Fibroblast of villous mesenchyme (primary cell): ENCODE data around the gene NHSL1. TPM values are rescaled to one million over a fixed set of nuclear protein-coding genes. Genes with fewer than 3 reads are reported as not detected.

ENCODE experiments used
- DNase-seq: peaks from one replicate; pipeline ENCODE4 v3.0.0-alpha.2; 2010; ENCODE audit warnings: low read depth
- H3K4me3 ChIP-seq: 2 replicates; pipeline ENCODE4 v1.5.1; 2011; ENCODE audit warnings: low read depth, mild to moderate bottlenecking, low read length
- total RNA-seq: library from RNA; depleted of rRNA; stranded (reverse); fragments of >200 nt; gene quantifications from 2 replicates; pipeline ENCODE4 v1.2.3, GENCODE V29; 2012
- TF ChIP-seq, protein P1 (sequence below): IDR thresholded peaks from 2 replicates; pipeline ENCODE4 v1.5.1; 2012; ENCODE audit warnings: low read depth, mild to moderate bottlenecking, low read length; ENCODE audit not compliant: insufficient read depth

The NHSL1 gene
- total RNA-seq, 1 donor = 4.7 TPM

DNA sequence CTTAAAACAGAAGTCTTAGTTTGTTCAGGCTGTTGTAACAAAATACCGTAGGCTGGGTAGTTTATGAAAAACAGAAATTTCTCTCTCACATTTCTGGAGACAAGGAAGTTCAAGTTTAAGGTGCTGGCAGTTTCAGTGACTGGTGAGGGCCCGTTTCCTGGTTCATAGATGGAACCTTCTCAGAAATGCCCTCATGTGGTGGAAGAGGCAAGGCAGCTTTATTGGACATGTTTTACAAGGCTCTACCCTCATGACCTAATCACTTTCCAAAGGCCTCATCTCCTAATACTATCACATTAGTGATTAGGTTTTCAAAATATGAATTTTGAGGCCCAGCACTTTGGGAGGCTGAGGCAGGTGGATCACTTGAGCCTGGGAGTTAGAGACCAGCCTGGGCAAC lies 92.9 kb downstream of the NHSL1 start:
- no peak overlapping the region for H3K4me3 ChIP-seq
- DNase-seq = no peak
- TF ChIP-seq, protein P1, sequence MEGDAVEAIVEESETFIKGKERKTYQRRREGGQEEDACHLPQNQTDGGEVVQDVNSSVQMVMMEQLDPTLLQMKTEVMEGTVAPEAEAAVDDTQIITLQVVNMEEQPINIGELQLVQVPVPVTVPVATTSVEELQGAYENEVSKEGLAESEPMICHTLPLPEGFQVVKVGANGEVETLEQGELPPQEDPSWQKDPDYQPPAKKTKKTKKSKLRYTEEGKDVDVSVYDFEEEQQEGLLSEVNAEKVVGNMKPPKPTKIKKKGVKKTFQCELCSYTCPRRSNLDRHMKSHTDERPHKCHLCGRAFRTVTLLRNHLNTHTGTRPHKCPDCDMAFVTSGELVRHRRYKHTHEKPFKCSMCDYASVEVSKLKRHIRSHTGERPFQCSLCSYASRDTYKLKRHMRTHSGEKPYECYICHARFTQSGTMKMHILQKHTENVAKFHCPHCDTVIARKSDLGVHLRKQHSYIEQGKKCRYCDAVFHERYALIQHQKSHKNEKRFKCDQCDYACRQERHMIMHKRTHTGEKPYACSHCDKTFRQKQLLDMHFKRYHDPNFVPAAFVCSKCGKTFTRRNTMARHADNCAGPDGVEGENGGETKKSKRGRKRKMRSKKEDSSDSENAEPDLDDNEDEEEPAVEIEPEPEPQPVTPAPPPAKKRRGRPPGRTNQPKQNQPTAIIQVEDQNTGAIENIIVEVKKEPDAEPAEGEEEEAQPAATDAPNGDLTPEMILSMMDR = no peak

DNA sequence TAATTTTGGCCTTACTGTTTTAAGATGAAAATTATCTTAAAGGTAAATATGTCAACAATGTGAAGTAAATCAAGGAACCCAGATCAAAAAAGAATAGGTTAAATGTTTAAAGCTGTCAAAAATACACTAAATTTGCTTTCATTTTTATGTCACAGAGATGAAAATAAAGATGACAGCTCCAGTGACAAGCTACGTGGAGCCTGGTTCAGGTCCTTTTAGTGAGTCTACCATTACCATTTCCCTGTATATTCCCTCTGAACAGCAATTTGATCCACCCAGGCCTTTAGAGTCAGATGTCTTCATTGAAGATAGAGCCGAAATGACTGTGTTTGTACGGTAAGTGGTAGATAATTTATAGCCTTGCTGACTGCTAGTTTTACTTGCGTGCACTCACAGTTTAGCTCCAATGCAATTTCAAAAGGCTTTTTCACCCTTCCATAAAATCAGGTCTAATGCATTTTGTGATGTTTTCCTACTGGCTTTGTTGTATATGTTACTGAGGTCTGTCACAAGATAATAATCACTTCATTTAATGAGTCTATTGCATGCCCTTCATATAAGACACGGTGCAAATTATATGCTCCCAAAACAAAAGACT lies 93.4 kb downstream of the NHSL1 start:
- TF ChIP-seq, protein P1 = no peak
- no peak for DNase-seq
- no peak overlapping the region for H3K4me3 ChIP-seq

DNA sequence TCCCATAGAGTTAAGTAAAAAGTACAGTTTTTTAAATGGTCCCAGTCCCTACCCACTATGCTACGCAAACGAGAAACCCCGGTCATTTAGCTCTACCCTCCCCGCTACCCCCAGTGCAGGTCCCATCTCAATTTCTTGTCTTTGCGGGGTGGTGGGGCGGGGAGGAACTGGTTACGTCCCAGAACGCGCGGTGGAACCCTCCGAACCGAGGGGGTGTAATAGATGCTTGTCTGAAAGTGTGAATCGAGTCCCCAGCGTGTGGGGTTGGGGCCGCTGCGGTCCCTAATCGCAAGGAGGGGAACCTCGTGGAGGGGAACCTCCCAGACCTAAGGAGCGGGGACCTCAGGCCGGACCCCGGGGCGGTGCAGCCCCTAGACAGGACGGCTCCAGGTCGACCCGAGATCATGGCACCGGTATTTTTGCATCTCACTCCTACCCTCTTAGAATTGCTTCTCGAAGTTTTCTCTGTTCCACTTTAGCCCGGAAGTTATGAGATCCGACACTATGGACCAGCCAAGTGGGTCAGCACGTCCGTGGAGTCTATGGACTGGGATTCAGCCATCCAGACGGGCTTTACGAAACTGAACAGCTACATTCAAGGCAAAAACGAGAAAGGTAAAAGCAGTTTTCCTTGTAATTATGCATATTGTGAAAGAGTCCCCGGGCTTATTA lies 94.5 kb downstream of the NHSL1 start:
- DNase-seq = peak; percentile 16
- TF ChIP-seq, protein P1 = no peak
- H3K4me3 ChIP-seq = peak overlapping the region; percentile 88

DNA sequence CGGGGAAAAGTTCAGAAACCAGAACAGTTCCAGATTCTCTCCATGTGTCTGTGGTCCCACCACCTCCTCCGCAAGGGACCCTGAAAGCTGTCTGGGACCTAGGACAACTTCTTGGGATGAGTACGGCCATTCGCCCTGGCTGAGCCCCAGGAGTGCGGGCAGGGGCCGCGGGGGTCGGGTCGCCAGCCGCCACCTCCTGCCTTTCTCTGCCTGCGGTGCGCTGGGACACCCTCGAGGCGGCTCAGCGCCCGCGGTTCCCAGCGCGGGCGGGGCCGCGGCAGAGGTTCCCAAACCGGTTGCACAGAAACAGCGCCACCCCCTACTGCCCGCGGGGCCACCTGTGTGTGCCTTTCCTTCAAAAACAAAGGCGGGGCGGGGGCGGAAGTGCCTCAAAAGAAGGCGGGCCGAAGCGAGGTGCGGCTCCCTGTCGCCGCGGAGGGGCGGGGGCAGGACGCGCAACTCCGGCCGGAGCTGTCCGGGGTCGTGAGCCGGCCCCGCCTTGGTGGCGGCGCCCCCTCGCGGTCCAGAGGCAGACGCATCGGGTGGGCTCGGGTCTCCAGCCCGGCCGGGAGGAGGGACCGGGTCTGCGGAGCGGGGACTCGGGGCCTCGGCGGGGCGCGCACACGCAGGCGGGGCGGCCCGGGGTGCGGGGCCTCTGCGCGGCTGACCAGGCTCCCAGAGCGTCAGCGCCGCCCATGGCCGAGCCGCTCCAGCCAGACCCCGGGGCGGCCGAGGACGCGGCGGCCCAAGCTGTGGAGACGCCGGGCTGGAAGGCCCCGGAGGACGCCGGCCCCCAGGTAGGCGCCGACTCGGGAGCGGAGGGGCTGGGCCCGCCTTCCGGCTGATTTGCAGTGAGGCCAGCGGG lies 95.3 kb downstream of the NHSL1 start, which contains the start of gene HEBP2:
HEBP2 (plus strand) TSS at position 423 of the 865 bp plus-strand sequence; CDS start at position 696, 273 bp downstream.
- TF ChIP-seq, protein P1 = peak; percentile 45
- peak; percentile 78 for DNase-seq
- H3K4me3 ChIP-seq = peak within 1 kb of the TSS; percentile 88

DNA sequence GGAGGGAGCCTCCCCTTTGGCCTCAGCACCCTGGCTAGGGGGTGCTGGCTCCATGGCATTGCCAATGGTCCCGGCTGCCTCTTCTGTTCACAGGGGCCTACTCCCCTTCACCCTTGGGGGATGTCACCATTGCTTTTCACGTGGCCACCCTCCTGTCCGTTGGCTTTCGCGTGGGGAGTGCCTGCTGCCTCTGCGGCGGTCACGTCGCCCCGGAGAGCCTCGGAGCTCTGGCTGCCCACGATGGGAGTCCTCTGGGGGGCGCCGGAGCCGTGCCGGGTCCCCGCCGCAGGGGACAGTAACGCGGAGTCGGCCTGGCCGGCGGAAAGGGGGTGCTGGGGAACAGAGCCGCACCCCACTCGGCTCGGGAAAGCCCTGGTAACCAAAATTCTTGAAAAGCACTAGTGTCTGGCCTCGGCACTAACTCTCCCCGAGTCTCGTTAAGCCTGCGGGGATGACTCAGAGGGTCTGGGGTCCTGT lies 95.9 kb downstream of the NHSL1 start:
- TF ChIP-seq, protein P1 = peak; percentile 30
- DNase-seq = peak; percentile 32
- peak overlapping the region; percentile 88 for H3K4me3 ChIP-seq

DNA sequence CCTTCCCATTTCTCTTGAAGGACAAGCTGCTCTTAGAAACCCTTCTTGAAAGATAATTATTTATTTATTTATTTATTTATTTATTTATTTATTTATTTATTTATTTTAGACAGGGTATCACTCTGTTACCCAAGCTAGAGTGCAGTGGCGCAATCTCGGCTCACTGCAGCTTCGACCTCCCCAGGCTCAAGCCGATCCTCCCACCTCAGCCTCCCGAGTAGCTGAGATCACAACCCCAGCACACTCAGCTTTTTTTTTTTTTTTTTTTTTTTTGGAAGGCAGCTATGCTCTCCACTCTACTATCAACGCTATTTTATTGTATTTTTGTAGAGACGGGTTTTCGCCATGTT lies 96.5 kb downstream of the NHSL1 start:
- TF ChIP-seq, protein P1 = no peak
- H3K4me3 ChIP-seq = no peak overlapping the region

More for the DNA sequence above, 96.5 kb downstream of the NHSL1 start:
- DNase-seq = no peak
